GM12892 (cell line): ENCODE measurements around the gene FAM161A. TPM values are rescaled to one million over a fixed set of nuclear protein-coding genes. Genes with fewer than 3 reads are reported as not detected.
"Not testable (repeated sequence)": the region's sequence is repeated elsewhere in the genome, so short reads cannot be mapped to it uniquely, and the experiment has no call there.

ENCODE experiments used
- DNase-seq: peaks from one replicate; pipeline ENCODE4 v3.0.0; 2011; ENCODE audit not compliant: insufficient read length
- FAIRE-seq: peaks from 2 replicates; lab custom pipeline; 2011; peaks lifted over from hg19 to GRCh38; lab: Jason Lieb, UNC
- POLR2A ChIP-seq: IDR thresholded peaks from 2 replicates; pipeline ENCODE4 v1.6.1; 2011; ENCODE audit warnings: low read depth, low read length, control low read depth
- POLR2AphosphoS5 ChIP-seq: IDR thresholded peaks from 2 replicates; pipeline ENCODE4 v1.6.1; 2011; ENCODE audit warnings: low read depth, low read length, control low read depth
- TAF1 ChIP-seq: IDR thresholded peaks from 2 replicates; pipeline ENCODE4 v1.6.1; 2011; ENCODE audit warnings: low read depth, mild to moderate bottlenecking, control low read depth, low read length, borderline replicate concordance
- polyA plus RNA-seq: library from polyadenylated mRNA; unstranded; fragments of >200 nt; gene quantifications from one replicate; pipeline ENCODE4 v1.2.1, GENCODE V29; 2012; ENCODE audit warnings: missing spikeins, inconsistent platforms; ENCODE audit not compliant: missing spikeins

The FAM161A gene
- polyA plus RNA-seq: 17.1 TPM

DNA sequence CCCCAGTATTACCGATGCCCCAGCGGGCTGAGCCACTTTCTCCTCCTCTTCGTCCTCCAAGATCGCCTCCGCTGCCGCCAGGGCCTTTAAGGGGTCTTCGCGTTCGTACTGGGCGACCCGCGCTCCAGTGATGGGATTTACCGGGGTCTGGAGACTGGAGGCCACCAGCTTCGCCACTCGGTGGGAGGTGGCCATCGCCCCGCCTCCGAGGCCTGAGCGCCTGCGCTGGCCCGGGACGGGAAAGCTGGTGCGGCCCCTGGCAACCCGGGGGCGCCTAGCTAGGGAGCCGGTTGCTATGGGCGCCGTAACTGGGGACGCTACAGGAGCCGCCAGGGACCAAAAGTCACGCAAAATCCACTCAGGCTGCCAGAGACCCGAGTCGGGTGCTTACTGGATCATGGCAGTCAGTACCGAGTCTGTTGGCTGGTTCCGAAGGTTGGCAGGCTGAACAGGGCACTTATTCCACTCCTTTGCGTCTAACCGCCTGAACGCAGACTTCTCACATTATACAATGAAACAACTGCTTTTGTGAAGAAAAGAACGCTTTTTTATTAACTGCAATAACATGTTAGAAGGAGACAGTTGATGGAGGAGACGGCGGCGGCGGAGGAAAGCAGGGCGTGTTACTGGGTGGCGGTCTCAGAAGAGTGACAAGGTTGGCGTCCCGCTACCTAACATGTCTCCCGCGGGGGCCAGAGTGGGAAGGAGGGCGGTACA is at the start of gene FAM161A:
Gene FAM161A, minus strand, starts transcription at position 214 of the 717 bp plus-strand sequence. Its CDS starts 19 bp downstream, at position 195.
- TF ChIP-seq TAF1 (no peak), POLR2A (no peak; the same call in 1 of the 2 replicates), POLR2AphosphoS5 (no peak)
- DNase-seq: peak; percentile 80
- FAIRE-seq: no peak

DNA sequence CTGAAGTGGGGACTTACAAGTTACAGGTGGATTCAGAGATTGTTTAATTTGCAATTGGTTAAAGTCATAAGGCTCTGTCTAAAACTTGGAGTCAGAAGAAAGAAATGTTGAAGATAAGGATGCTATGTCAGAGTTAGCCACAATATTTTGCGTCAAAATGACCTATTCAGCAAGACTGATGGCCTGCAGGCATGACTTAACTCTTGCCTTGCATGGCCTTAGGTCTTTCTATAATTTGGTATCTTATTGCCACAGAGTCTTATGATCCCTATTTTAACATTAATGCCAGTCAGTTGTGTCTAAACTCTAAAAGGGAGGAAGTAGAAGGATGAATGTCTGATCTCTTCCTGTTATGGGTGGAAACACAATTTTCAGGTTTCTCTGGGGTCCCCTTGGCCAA is 46.4 kb upstream of the FAM161A start:
- DNase-seq (no peak), FAIRE-seq (no peak)
- TF ChIP-seq POLR2AphosphoS5: no peak
- no peak for TF ChIP-seq POLR2A
- no peak for TF ChIP-seq TAF1

GRCh38 chr2:61898810-61899209 is 45.0 kb upstream of the FAM161A start:
- DNase-seq: no peak
- FAIRE-seq: no peak
- TF ChIP-seq TAF1 (no peak), POLR2A (no peak), POLR2AphosphoS5 (no peak)

GRCh38 chr2:61888267-61889055 is 34.6 kb upstream of the FAM161A start, which contains the start of gene CCT4:
TSS of gene CCT4 (minus strand) at chr2:61888656. CDS start at chr2:61888507, 149 bp downstream.
- FAIRE-seq (peak; percentile 94), DNase-seq (peak; percentile 74)
- TF ChIP-seq POLR2A: peak; percentile 98
- peak; percentile 95 for TF ChIP-seq POLR2AphosphoS5
- TF ChIP-seq TAF1: peak; percentile 99

GRCh38 chr2:61887717-61888266 is 33.9 kb upstream of the FAM161A start:
- TF ChIP-seq TAF1 (no peak), POLR2A (no peak), POLR2AphosphoS5 (no peak)
- FAIRE-seq (no peak), DNase-seq (no peak)

- FAIRE-seq (no peak), DNase-seq (no peak)
- no peak for TF ChIP-seq TAF1
- TF ChIP-seq POLR2A: no peak
- no peak for TF ChIP-seq POLR2AphosphoS5
Observed at GRCh38 chr2:61885896-61886603, 32.2 kb upstream of the FAM161A start.

DNA sequence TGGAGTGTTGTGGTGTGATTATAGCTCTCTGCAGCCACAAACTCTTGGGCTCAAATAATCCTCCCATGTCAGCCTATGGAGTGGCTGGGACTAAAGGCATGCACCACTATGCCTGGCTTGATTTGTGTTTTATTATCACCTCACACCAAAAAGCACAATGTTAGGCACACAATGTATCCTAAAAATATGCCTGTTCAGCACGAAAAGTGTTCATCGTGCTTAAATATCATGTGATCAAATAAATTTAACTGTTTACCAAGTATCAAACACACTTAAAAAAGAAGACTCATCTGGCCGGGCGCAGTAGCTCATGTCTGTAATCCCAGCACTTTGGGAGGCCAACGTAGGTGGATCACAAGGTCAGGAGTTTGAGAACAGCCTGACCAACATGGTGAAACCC is 29.0 kb upstream of the FAM161A start:
- FAIRE-seq (no peak), DNase-seq (no peak)
- TF ChIP-seq POLR2AphosphoS5: no peak
- TF ChIP-seq POLR2A: no peak
- TF ChIP-seq TAF1: no peak

DNA sequence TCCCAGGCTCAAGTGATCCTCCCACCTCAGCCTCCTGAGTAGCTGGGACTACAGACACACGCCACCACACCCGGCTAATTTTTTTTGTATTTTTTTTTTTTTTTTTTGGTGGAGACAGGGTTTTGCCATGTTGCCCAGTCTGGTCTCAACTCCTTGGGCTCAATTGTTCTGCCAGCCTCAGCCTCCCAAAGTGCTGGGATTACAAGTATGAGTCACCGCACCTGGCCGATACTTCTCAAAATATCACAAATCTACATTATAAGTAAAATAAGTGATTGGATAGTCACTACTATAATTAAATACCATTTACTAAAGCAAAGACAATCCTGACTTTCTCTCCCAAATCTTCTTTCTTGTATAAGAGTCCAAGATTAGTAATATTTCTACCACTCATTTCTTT is 25.5 kb upstream of the FAM161A start:
- not testable (repeated sequence) for DNase-seq, FAIRE-seq

GRCh38 chr2:61878761-61879160 is 24.9 kb upstream of the FAM161A start:
- FAIRE-seq (no peak), DNase-seq (no peak)

GRCh38 chr2:61877571-61878245 is 23.8 kb upstream of the FAM161A start:
- no peak for FAIRE-seq
- DNase-seq: no peak
- TF ChIP-seq TAF1: no peak
- TF ChIP-seq POLR2A: no peak
- no peak for TF ChIP-seq POLR2AphosphoS5

More at GRCh38 chr2:61878761-61879160, 24.9 kb upstream of the FAM161A start:
- no peak for TF ChIP-seq POLR2A
- no peak for TF ChIP-seq TAF1
- no peak for TF ChIP-seq POLR2AphosphoS5

- FAIRE-seq (no peak), DNase-seq (no peak)
- no peak for TF ChIP-seq POLR2A
- no peak for TF ChIP-seq TAF1
- no peak for TF ChIP-seq POLR2AphosphoS5
Observed at GRCh38 chr2:61876400-61876799, 22.5 kb upstream of the FAM161A start.
